ENCODE results near the gene TRPC4AP.
"Not testable (repeated sequence)": the region's sequence is repeated elsewhere in the genome, so short reads cannot be mapped to it uniquely, and the experiment has no call there.

Gene TRPC4AP, protein sequence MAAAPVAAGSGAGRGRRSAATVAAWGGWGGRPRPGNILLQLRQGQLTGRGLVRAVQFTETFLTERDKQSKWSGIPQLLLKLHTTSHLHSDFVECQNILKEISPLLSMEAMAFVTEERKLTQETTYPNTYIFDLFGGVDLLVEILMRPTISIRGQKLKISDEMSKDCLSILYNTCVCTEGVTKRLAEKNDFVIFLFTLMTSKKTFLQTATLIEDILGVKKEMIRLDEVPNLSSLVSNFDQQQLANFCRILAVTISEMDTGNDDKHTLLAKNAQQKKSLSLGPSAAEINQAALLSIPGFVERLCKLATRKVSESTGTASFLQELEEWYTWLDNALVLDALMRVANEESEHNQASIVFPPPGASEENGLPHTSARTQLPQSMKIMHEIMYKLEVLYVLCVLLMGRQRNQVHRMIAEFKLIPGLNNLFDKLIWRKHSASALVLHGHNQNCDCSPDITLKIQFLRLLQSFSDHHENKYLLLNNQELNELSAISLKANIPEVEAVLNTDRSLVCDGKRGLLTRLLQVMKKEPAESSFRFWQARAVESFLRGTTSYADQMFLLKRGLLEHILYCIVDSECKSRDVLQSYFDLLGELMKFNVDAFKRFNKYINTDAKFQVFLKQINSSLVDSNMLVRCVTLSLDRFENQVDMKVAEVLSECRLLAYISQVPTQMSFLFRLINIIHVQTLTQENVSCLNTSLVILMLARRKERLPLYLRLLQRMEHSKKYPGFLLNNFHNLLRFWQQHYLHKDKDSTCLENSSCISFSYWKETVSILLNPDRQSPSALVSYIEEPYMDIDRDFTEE

DNA sequence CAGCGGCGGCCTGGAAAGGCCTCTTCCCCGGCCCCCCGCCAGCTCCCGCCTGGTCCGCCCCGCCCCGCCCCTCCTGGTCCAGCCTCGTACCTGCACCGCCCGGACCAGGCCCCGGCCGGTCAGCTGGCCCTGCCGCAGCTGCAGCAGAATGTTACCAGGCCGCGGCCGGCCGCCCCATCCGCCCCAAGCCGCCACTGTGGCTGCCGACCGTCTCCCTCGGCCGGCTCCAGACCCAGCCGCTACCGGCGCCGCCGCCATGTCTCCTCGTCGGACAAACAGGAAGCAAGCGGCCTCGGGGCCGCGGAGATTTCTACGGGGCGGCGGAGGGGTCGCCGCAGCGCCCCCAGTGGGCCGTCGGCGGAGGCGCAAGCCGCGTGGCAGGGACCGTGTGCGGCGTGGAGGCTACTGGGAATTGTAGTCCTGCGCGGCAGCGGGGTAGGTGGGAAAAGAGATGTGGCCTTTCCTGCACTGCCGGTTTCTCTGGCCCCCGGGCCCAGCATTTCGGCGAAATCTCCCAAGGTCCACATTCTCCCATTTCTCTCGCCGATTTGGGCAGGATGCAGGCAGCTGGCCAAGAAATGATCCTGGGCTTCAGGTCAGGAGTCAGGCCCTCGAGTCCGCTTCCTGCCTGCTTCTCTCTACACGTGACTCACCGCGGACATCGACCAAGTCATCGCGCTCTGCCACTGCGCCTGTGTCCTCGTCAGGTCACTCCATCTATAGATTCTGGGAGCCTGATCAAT lies at the start of gene TRPC4AP:
Gene TRPC4AP (minus strand): TSS at position 284 of the 743 bp plus-strand sequence. CDS start 26 bp downstream, at position 258.
- peak; percentile 58 to 74 for DNase-seq

DNA sequence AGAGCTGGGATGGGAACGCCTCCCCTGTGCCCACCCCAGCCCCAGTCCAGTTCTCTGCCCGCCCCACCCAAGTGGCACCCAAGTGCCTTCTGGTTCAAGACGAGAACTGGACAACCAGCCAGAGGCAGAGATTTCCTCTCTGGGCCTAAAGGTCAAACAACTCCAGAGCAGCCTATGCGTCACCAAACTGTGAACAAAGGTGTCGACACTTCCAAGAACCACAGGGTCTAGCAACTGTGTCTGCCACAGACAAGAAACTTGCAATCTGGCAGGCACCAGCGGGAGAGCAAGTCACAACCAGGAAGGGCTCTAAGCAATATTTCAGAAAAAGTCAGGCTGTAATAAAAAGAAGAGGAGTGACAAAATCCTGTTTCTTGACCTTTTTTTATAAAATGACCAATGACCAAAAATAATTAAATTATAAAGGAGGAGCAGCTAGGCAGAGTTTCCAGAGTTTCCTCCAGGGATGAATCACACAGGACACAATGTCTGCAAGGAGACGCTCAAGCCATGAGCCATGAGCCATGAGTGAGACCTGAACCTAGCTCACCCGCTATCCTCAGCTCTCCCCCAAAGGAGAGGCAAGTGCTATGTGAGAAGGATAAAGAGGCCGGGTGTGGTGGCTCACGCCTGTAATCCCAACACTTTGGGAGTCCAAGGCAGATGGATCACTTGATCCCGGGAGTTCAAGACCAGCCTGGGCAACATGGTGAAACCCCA lies 43.4 kb upstream of the TRPC4AP start:
- DNase-seq: no peak

DNA sequence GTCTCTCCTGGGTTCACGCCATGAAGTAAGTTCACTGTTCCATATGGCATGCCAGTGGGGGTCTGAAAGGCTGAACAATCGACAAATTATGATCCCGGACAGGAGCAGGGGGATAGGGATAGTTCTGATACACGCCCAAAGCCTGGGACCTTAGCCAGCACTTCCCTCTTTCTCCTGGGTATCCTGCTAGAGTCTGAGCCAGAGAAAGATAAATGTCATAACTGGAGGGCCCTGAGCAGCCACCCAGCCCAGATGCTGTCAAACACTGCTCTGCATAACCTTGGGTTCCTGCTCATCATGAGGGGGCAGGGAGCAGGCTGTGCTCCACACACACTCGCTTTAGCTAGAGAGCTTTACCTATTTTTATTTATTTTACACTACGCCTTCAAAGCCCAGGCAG lies 42.3 kb upstream of the TRPC4AP start:
- DNase-seq: no peak

- no peak for DNase-seq
Measured at GRCh38 chr20:35134472-35134871, 41.9 kb upstream of the TRPC4AP start.

DNA sequence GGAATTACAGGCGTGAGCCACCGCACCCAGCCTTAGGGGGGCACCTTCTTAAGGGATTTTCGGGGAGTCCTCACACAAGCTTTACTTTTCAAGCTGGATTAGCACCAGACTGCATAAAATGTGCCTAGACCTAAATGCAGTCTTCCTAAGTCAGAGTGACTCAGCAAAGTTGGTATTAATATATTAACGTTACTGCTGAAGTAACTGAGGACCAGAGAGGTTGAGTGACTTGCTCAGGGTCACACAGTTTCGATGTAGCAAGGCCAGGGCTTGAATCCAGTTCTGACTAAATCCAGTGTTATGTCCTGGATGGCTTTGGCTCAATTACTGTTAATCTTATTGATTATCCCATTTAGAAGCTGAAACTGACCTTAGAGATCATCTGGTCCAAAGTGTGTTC lies 41.1 kb upstream of the TRPC4AP start:
- no peak for DNase-seq

GRCh38 chr20:35133031-35133430 lies 40.4 kb upstream of the TRPC4AP start:
- DNase-seq: no peak

- no peak for DNase-seq
Measured at GRCh38 chr20:35131934-35132333, 39.3 kb upstream of the TRPC4AP start.

DNA sequence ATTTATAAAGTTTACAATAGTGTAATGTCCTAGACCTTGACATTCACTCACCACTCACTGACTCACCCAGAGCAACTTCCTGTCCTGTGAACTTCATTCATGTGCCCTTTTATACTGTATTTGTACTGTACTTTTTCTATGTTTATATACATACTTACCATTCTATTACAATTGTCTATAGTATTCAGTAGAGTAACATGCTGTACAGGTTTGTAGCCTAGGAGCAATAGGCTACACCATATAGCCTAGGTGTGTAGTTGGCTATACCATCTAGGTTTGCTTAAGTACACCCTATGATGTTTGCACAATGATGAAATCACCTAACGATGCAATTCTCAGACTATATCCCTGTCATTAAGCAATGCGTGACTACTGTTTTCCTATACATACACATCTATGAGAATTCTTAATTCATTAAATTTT lies 37.1 kb upstream of the TRPC4AP start:
- DNase-seq: no peak

GRCh38 chr20:35125753-35126152 lies 33.1 kb upstream of the TRPC4AP start:
- no peak for DNase-seq

- DNase-seq: no peak
Measured at GRCh38 chr20:35122756-35123405, 30.3 kb upstream of the TRPC4AP start.

GRCh38 chr20:35121186-35121585 lies 28.6 kb upstream of the TRPC4AP start:
- no peak for DNase-seq

GRCh38 chr20:35120012-35120701 lies 27.6 kb upstream of the TRPC4AP start:
- no peak for DNase-seq

DNA sequence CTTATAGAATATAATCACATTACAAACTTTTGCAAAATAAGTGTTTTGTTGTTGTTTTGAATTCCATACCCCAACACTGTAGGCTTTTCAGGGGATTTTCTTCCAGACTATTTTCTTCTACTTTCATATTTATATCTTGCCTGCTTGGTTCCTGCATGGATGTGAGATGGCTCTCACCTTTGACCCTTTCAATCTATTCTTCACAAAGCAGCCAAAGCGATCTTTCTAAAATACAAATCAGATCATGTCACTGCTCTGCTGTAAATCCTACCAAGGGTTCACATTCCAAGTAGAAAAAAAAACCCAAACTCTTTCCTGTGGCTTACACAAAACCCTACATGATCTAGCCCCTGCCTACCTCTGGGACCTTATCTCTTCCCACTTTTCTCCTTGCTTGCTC lies 25.0 kb upstream of the TRPC4AP start:
- no peak for DNase-seq

DNA sequence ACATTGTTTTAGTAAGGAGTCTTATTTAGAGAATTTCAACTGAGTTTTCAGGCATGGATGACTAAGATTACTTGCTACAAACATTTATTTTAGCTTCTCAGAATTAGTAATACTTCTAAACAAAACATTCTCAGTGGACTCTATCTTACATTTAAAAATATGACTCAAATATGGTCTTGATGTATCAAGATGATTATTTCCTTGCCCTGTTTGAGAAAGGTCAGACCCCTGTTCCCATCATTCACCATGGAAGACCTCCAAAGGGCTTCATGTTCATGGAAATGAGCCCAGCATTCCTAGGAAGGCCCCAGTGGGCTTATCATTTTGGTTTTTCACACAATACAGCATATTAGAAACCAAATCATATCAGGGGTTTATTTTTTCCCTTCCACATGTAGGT lies 24.6 kb upstream of the TRPC4AP start:
- DNase-seq: no peak

- DNase-seq: no peak
Measured at GRCh38 chr20:35116258-35116657, 23.7 kb upstream of the TRPC4AP start.

DNA sequence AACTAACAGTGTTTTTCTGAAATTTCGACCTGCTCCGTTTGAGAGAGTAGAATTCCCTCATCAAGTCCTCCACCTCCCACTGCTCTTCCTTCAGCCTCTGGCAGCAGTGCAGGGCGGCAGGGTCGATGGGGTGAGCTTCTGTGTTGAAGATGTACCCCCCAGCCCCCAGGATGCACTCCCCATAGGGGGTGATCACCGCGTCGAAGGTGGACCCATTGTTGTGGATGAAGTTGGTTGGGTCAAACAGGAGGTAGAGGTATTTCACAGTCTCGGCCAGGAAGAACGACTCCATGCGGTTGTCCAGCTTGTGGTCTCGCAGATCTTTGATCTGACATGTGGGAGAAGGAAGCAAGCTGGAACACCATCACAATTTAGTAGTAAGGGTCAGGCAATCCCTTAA lies 23.0 kb upstream of the TRPC4AP start:
- no peak for DNase-seq

- not testable (repeated sequence) for DNase-seq
Measured at GRCh38 chr20:35112276-35112675, 19.7 kb upstream of the TRPC4AP start.

DNA sequence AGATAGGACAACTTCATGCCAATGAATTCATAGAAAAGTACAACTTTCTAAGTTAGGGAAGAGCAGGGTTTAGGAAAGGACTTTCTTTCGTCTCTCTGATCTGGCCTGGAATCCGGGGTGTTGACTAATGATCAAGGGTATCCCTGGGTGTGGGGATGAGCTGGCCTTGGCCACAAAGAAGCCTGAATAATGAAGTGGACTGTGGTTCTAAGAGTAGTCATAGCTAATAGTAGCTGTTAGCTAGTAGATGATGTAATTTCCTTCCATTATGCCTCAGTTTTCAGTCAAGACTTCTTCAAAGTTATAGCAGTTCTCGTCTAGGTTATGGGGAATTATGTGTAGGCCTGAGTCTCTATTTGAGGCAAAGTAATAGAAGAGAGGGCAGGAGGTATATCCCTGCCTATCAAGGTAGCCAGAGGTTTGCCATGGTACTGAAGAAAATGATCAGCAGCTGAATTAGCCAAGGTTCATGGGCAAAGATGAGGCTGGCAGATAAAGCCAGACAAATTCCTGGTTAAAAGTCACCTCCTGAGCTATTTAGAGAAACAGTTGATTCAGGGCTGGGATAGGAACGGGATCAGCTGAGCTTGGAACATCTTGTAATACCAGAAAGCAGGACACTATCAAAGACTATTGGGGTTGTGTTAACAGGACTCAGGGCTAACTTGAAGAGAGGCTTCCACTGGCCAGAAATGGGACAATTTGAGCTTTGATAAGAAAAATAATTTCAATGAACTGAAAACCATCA lies 18.7 kb upstream of the TRPC4AP start:
- DNase-seq: no peak

DNA sequence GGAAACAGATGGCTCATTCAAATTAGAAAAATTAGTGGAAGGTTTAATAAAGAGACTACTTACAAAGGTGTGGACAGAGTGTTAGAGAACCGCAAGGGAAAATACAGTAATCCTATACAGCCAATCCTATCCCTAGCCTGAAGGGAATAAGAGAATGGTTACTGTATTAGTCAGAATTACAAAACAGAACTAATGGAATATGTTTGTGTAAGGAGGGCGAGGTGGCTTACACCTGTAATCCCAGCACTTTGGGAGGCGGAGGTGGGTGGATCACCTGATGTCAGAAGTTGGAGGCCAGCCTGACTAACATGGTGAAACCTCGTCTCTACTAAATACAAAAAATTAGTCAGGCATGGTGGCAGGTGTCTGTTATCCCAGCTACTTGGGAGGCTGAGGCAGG lies 16.3 kb upstream of the TRPC4AP start:
- no peak for DNase-seq

DNA sequence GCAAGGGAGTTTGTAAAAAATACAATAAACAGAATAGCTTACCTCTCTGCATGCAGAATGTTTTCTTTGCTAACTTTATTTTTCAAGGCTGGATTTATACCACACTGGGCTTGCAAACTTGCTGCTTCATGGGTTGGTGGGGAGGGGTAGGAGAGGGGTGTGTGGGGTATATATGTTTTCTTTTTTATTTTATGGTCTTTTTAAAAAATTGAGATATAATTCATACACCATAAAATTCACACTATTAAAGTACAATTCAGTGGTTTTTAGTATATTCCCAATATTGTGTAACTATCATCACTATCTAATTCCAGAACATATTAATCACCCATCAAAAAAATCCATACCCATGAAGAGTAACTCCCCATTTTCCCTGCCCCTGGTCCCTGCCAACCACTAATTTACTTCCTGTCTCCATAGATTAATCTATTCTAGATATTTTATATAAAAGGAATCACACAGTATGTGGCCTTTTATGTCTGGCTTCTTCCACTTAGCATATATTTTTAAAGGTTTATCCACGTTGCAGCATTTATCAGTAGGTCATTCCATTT lies 14.3 kb upstream of the TRPC4AP start:
- DNase-seq: no peak

All from NCI-H187 (cell line).